GM04504 (cell line): ENCODE results near the gene TIGD4.

Source experiments
- DNase-seq: peaks from one replicate; pipeline ENCODE4 v3.0.0-alpha.2; 2012; ENCODE audit warnings: low read depth

TIGD4 gene

DNA sequence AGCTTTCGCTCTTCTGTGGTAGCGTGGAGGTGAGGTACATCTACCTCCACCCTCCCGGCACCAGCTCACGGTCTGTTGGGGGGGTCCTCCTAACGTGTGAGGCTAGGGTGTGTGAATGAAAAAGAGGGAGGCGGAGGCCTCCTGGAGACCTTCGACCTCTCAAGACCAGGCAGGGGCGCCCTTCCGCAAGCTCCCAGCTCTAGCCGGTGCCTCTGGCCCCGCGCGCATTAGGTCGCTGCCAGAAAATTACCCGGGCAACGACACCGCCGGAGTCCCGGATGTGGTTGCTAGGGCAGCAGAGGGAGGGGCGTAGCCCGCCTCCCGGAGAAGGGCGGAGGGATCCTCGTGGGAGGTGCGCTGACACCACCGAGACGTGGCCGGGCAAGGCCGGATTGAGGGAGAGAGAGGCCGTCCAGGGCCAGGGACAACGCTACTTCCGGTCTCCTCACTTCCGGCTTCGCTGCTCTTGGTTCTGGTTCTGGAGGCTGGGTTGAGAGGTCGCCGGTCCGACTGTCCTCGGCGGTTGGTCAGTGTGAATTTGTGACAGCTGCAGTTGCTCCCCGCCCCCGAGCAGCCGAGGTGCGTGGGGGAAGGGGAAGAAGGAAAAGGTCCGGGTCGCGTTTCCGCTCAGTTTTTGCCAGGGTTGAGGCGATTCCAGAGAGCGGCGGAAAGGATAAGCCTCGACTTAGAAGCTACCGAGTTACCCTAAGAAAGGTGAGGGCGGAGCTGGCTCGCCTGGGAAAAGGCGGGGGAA lies at the start of gene TIGD4, which contains the start of gene ARFIP1:
Gene TIGD4 (minus strand): TSS at position 218 of the 754 bp plus-strand sequence. CDS start 8,726 bp downstream, outside the sequence.
Gene ARFIP1 (plus strand): TSS at position 442 of the 754 bp plus-strand sequence. CDS start 49,680 bp downstream, outside the sequence.
- peak; percentile 94 for DNase-seq

DNA sequence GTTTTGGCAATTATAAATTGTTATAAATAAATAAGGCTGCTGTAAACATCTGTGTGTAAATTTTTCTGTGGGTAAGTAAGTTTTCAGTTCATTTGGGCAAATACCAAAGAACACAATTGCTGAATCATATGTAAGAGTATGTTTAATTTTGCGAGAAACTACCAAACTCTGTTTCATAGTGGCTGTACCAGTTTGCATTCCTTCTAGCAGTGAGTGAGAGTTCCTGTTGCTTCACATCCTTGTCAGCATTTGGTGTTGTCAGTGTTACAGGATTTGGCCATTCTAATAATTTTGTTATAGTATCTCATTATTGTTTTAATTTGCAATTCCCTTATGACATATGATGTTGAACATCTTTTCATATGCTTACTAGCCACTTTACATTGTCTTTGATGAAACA lies 48.6 kb upstream of the TIGD4 start:
- DNase-seq: no peak

DNA sequence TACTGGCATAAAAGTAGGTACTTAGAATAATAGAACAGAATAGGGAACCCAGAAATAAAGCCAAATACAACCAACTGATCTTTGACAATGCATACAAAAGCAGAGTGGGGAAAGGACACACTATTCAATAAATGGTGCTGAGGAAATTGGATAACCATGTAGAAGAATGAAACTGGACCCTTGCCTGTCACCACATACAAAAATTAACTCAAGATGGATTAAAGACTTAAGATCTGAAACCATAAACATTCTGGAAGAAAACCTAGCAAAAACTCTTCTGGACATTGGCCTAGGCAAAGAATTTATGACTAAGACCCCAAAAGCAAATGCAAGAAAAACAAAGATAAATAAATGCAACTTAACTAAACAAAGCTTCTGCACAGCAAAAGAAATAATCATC lies 45.8 kb upstream of the TIGD4 start:
- no peak for DNase-seq

DNA sequence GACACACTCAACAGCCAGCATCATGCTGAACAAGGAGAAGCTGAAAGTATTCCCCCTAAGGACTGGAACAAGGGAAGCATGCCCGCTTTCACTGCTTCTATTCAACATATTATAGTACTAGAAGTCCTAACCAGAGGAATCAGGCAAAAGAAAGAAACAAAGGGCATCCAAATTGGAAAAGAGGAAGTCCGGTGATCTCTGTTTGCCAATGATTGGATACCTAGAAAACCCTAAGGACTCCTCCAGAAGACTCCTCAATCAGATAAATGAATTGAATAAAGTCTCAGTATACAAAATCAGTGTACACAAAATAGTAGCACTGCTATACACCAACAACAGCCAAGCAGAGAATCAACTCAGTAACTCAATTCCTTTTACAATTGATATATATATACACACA lies 45.0 kb upstream of the TIGD4 start:
- DNase-seq: no peak

DNA sequence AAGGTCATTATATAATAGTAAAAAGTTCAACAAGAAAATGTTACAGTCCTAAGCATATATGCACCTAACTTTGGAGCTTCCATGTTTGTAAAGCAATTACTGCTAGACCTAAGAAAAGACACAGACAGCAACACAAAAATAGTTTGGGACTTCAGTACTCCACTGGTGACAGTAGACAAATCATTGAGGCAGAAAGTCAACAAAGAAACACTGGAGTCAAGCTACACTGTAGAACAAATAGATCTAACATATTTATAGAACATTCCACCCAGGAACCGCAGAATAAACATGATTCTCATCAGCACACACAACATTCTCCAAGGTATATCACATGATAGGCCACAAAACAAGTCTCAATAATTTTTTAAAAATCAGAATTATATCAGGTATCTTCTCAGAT lies 42.8 kb upstream of the TIGD4 start:
- no peak for DNase-seq

DNA sequence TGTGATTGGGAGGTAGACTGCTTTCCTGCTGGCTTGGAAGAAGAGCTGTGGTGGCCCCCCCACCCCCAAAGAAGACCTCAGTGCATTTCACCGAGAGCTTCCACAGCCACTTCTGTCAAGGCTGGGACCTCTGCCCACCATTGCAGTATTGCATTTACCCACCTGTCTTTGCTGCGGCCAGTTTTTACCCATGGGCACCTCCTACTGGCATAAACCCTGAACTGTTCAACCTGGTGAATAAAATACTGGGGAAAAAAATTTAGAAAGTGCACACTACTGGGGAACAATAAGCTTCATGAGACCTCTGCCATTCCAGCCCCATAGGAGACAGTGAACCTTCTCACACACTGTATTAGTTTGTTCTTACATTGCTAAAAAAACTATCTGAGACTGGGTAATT lies 40.5 kb upstream of the TIGD4 start:
- DNase-seq: no peak

DNA sequence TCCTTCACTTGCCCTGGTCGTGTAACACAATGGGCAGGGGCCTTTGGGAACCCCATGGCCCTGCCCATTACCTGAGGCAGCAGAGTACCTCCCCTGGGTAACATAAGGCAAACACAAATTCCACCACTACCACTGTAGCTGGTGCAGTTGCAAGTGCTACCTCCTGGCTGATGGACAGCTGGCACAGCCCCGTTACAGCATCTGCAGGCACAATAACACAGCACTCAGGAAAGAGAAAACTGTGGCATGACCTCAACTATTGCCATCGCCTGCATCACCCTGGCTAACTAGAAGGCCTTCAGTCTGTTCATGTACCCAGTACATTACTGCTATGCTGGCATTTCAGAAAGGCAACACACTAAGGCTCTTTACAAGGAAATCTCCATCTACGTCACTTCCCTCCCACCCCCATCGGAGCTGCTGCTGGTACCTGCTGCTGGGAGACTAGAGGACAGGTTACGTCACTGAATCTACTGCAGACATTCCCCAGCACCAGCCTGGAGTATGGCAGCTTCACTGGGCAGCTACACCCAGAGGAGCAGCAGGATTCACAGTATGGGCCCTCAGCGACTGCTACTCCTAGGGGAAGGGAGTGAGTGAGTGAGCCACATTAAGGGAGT lies 39.6 kb upstream of the TIGD4 start:
- DNase-seq: no peak

DNA sequence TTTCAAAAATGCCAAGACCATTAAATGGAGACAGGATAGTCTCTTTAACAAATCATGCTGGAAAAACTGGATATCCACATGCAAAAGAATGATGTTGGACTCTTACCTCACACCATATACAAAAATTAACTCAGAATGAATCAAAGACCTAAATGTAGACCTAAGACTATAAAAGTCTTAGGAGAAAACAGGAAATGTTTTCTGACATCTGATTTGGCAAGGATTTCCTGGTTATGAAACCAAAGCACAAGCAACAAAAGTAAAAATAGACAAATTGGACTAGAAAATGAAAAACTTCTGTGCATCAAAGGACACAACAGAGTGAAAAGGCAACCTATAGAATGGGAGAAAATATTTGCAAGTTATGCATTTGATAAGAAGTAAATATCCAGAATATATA lies 37.8 kb upstream of the TIGD4 start:
- no peak for DNase-seq

DNA sequence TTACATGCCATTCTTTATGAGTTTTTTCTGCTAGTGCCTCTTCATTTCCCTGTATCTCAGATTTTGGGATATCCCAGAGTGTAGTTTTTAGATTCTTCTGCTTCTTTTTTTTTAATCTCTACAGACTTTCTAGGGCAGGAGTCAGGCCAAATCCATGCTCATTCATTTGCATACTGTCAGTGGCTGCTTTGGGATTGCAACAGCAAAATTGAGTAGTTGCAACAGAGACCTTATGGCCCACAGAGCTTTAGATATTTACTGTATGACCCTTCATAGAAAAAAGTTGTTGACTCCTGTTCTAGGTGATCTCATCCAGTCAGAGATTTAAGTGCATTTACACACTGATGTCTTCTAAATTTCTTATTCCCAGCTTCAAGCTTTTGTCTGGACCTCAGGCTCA lies 35.5 kb upstream of the TIGD4 start:
- no peak for DNase-seq

DNA sequence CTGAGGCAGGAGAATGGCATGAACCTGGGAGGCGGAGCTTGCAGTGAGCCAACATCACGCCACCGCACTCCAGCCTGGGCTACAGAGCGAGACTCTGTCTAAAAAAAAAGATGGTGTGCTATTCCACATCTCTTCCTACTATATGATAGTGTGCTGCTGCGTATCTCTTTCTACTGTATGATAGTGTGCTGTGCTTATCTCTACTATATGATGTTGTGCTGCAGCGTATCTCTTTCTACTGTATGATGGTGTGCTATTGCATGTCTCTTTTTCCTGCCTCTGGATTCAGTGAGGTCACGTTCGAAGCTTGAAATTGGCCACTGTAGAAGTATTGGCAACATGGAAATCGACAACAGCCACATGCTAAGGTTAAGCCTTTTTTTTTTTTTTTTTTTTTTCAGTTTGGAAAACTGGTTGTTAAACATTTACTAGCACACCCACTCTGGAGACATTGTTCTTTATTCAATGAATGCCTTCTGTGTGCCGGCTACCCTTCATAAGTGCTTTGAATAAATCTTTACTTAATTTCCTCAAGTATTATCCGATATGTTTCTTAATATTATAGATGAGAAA lies 31.3 kb upstream of the TIGD4 start:
- DNase-seq: no peak

DNA sequence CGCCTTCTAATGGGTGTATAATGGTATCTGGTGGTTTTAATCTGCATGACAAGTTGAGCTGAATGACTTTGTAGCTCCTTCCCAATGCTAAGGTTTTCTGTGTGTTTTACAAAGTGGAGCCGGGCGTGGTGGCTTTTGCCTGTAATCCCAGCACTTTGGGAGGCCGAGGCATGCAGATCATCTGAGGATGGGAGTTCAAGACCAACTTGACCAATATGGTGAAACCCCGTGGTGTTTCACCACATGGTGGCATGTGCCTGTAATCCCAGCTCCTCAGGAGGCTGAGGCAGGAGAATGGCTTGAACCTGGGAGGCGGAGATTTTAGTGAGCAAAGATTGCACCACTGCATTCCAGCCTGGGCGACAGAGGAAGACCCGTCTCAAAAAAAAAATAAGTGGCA lies 29.1 kb upstream of the TIGD4 start:
- no peak for DNase-seq

DNA sequence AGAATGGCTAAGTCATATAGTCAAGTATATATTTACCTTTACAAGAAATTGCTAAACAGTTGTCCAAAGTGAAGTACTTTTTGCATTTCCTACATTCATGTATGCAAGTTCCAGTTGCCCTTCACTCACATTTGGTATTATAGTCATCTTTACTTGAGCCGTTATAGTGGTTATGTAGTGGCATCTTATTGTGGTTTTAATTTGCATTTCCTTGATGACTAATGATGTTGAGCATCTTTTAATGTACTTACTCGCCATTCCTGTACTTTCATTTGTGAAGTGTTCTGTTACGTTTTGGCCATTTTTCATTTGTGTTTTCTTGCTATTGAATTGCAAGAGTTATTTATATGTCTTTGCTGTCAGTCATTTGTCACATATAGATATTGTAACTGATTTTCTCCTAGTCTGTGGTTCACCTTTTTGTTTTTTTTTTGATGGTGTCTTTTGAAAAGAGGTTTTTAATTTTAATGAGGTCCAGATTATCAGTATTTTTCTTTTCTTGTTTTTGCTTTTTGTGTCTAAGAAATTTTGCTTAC lies 27.8 kb upstream of the TIGD4 start:
- no peak for DNase-seq

DNA sequence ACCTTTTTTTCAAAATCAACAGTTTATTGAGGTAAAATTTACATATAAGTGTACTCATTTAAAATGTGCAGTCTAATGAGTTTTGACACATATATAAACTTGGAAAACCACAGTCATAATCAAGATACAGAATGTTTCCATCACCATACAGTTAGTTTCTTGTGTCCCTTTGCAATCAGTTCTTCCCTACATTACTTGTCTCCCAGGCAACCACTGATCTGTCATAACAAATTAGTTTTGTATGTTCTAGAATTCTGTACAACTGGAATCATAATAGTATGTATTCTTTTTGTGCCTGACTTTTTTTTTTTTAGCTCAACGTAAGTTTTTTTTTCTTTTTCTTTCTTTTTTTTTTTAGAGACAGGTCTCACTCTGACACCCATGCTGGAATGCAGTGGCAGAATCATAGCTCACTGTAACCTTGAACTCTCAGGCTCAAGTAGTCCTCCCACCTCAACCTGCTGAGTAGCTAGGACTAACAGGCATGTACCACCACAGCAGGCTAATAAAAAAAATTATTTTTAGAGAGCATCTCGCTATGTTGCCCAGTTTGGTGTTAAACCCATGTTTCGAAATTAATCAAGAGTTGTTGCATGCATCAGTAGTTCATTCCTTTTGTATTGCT lies 27.1 kb upstream of the TIGD4 start:
- no peak for DNase-seq

DNA sequence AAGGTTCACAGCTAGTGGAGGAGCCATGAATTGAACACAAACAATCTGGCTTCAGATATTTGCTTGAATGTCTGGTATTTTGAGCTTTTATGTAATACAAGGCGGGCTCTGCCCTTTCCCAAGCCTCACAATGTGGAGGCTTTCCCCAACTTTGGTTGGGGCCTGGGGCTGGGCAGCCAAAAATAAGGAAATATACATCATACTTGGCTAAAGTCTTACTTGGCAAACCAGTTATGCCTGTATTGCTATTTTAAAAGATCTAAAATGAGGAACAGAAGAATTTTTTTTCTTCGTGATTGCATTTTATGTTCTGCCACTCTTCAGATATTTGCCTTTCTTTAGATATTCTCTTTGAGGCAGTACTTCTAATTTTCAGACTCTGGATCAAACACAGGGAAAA lies 26.3 kb upstream of the TIGD4 start:
- no peak for DNase-seq

DNA sequence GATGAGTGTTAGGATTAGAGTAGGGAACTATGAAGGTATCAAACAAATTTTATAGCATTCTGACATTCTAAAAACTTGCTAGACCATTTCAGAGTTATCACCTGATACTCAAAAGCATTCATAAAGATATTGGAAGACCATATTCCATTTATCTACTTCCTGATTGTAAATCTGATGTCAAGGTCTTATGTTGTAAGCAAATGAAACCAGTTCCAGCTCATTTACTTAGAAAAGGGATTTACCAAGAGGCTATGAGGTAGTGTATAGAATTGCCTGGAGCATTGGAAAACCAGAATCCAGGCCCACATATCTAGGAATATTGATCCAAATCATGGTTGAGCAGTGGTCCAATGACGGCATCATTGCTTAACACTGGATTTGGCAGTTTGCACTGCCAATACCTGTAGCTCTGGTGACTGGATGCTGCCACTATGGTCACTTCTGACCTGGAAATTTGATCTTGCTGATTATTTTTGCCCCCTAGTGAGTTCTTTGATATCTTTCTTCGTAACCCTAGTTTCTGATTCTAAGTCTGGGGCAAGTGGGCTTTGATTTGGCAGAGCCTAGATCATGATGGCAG lies 25.6 kb upstream of the TIGD4 start:
- no peak for DNase-seq

DNA sequence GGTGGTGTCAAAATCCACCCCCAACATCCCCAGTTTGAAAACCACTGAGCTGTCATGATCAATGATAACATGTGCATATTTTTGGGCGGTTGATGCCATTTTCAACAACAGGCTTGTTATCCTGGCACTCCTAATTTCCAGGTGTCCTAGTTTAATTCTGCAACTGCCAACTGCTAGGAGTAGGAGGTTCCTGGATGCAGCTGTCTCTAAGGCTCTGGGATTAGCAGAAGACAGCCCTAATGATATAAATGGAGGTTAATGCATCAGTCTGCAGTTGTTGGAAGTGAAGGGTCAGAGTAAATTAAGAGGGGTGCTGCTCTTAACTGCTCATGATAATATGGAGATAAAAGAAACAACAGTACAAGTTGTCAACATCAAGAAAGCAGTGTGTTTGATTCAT lies 24.0 kb upstream of the TIGD4 start:
- DNase-seq: no peak

DNA sequence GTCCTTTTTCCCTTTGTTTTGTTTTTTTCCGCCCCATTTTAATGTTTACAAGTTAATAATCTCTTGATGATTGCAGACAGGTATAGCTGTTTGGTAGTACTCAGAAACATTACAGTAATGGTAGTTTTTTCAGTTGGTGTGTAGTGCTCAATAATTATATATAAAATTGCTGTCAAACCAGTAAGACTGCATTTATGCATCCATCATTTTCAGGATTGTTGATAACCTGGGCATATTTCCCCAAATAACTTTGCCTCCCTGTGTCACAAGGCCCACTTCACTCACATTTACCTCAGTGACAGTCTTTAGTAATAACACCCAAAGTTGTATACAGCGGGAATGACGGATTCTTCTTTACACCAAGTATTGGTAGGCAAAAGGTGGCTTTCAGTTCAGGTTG lies 16.4 kb upstream of the TIGD4 start:
- DNase-seq: no peak

DNA sequence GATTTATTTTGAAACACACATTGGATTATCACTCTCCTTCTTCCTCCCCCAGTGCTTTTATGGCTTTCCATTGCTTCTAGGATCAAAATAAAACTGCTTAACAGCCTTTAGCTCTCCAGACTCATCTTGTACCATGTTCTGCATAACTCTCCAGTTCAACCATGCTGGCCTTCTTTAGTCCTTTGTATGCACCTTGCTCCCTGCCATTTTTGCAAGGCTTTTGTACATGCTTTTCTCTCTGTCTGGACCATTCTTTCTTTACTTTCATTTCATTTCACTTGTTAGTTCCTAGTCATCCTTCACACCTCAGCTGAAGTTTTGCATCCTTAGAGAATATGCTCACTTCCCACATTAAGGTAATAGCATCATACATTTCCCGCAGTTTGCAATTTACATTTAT lies 7.1 kb upstream of the TIGD4 start:
- no peak for DNase-seq

DNA sequence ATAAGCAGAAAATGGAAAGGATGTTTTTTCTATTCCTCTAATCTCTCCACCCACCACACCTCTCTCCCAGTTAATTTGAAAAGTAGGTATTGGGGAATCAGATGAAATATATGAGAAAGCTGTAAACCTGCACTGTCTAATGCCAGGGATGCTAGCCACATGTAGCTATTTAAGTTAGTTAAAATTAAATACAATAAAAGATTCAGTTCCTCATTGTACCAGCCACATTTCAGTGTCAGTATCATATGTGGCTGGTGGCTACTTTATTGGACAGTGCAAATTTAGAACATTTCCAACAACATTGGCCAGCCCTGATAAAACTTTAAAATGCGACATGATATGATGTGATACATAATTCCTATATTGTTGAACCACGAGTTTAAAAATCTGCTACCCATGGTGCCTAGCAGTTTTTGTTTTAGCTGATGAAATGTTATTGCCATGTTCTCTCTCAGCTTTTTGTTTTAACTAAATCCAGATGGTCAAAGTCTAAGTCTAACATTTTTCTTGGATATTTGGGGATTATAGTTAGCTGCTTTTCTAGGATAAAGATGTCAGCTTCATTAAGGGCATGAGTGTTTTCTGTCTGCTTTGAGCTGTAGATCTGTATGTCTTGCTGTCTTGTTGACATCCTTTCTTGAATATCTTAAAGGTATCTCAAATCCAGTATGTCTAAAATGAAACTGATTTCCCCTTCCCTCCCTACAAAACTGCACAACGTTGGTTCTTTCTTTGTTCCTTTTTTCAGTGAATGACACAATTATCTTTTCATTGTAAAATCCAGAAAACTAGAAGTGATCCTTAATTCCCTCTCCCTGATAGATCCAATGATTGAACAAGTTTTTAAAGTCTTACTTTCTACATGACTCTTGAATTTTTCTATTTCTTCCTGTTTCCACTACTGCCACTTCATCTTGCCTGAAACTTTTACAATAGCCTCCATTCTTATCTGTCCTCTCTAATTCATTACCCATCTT lies 6.4 kb upstream of the TIGD4 start:
- peak; percentile 17 for DNase-seq

DNA sequence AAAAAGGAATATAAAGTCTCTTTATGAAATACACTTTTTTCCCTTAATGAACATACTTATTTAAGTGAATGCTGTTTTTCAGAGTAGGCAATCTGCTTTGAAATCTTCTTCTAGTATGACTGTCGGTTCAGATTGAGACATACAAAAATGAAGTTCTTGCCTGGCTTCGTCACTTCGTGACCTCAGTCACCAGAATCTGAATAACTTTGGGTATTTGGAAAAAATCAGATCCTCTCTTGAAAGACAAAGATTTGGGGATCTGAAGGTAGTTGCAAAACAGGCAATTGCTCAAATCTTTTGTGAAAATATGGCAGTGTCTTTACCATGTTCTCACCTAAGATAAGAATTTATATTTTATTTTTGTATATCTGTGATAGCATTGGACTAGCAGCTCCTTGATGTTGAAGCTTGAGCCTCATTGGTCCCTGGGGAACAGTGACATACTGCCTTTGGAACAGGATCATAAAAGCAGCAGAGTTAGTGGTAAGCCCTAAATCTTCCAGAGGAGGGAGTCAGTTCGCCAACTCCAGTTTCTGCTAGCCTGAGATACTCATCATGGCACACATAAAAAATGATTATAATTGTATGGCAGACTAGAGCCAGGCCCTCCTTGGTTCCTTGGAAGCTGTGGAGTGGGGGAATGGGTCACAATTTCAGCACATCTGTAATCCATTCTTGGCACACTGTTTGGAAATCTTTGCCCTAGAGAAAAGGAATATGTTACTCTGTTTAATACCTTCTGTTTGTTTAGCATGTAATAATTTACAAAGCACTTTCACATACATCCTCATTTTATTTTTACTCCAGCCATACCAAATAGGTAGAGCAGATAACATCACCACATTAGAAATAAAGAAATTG lies 5.2 kb upstream of the TIGD4 start:
- DNase-seq: peak; percentile 68
